Trophoblast cell (in vitro differentiated cells and primary cell): ENCODE results near the gene UNC93A.

Experiments used
- DNase-seq, 2 donors: peaks; one replicate each; pipeline ENCODE4 v3.0.0-alpha.2; 2016
- H2AFZ ChIP-seq: 2 replicates; pipeline ENCODE4 v1.6.1; 2013; ENCODE audit warnings: low read length, moderate library complexity, mild to moderate bottlenecking; ENCODE audit not compliant: insufficient read depth, poor library complexity
- H2AK5ac ChIP-seq: 2 replicates; pipeline ENCODE4 v1.6.1; 2013; ENCODE audit warnings: mild to moderate bottlenecking, low read length
- H2BK120ac ChIP-seq: 2 replicates; pipeline ENCODE4 v1.6.1; 2013; ENCODE audit warnings: low read length, mild to moderate bottlenecking, moderate library complexity; ENCODE audit not compliant: insufficient read depth, poor library complexity
- H2BK12ac ChIP-seq: 2 replicates; pipeline ENCODE4 v1.6.1; 2013; ENCODE audit warnings: mild to moderate bottlenecking, low read length, moderate library complexity
- H2BK5ac ChIP-seq: 2 replicates; pipeline ENCODE4 v1.6.1; 2013; ENCODE audit warnings: low read length, low read depth, moderate library complexity, mild to moderate bottlenecking; ENCODE audit not compliant: poor library complexity
- H3K14ac ChIP-seq: 2 replicates; pipeline ENCODE4 v1.6.1; 2013; ENCODE audit warnings: mild to moderate bottlenecking, low read length
- H3K18ac ChIP-seq: 2 replicates; pipeline ENCODE4 v1.6.1; 2013; ENCODE audit warnings: mild to moderate bottlenecking, low read length
- H3K23ac ChIP-seq: 2 replicates; pipeline ENCODE4 v1.6.1; 2013; ENCODE audit warnings: low read length
- H3K27ac ChIP-seq: 2 replicates; pipeline ENCODE4 v1.5.1; 2013; ENCODE audit warnings: low read depth, mild to moderate bottlenecking, inconsistent platforms, low read length, moderate library complexity
- H3K27me3 ChIP-seq: 2 replicates; pipeline ENCODE4 v1.6.1; 2013; ENCODE audit warnings: inconsistent platforms, mild to moderate bottlenecking, low read length, moderate library complexity; ENCODE audit not compliant: insufficient read depth
- H3K36me3 ChIP-seq, 2 experiments: 1 replicate in 1 of 2; 2 replicates in 1 of 2; pipeline ENCODE4 v1.6.1; 2013; ENCODE audit warnings: low read length in 2 of 2, mild to moderate bottlenecking in 2 of 2, moderate library complexity in 1 of 2; ENCODE audit not compliant: insufficient read depth in 2 of 2, control insufficient read depth in 1 of 2
- H3K4ac ChIP-seq: 2 replicates; pipeline ENCODE4 v1.6.1; 2013; ENCODE audit warnings: low read depth, mild to moderate bottlenecking, low read length, moderate library complexity
- H3K4me1 ChIP-seq, 2 experiments: 1 replicate in 1 of 2; 2 replicates in 1 of 2; pipeline ENCODE4 v1.6.1; 2013; ENCODE audit warnings: low read length in 2 of 2, mild to moderate bottlenecking in 2 of 2, moderate library complexity in 1 of 2; ENCODE audit not compliant: insufficient read depth in 2 of 2, control insufficient read depth in 1 of 2
- H3K4me2 ChIP-seq: 2 replicates; pipeline ENCODE4 v1.6.1; 2013; ENCODE audit warnings: inconsistent platforms, mild to moderate bottlenecking, low read length, moderate library complexity
- H3K4me3 ChIP-seq: 2 replicates; pipeline ENCODE4 v1.5.1; 2013; ENCODE audit warnings: mild to moderate bottlenecking, low read depth, low read length, inconsistent platforms
- H3K79me1 ChIP-seq: one replicate; pipeline ENCODE4 v1.6.1; 2013; ENCODE audit warnings: low read length
- H3K79me2 ChIP-seq: 2 replicates; pipeline ENCODE4 v1.6.1; 2013; ENCODE audit warnings: low read length, mild to moderate bottlenecking; ENCODE audit not compliant: control insufficient read depth, insufficient read depth, poor library complexity
- H3K9ac ChIP-seq: 2 replicates; pipeline ENCODE4 v1.6.1; 2013; ENCODE audit warnings: mild to moderate bottlenecking, low read length
- H3K9me3 ChIP-seq: 2 replicates; pipeline ENCODE4 v1.6.1; 2013; ENCODE audit warnings: low read depth, mild to moderate bottlenecking, control low read depth, inconsistent platforms, low read length; ENCODE audit not compliant: insufficient read depth
- H4K12ac ChIP-seq: 2 replicates; pipeline ENCODE4 v1.6.1; 2013; ENCODE audit warnings: low read depth, mild to moderate bottlenecking, low read length, moderate library complexity
- H4K8ac ChIP-seq: 2 replicates; pipeline ENCODE4 v1.6.1; 2013; ENCODE audit warnings: low read depth, mild to moderate bottlenecking, low read length, moderate library complexity
- H4K91ac ChIP-seq: one replicate; pipeline ENCODE4 v1.6.1; 2013; ENCODE audit warnings: low read depth, mild to moderate bottlenecking, low read length, moderate library complexity
- WGBS: extraction: QIAGEN DNeasy Blood & Tissue Kit; methylation state at CpG from one replicate; pipeline ENCODE4 v1.1.7; 2013; ENCODE audit warnings: missing lambda C conversion rate; ENCODE audit not compliant: insufficient read length, insufficient coverage; ENCODE audit errors: extremely low coverage; 5-methylcytosine and 5-hydroxymethylcytosine counted together

The UNC93A gene

DNA sequence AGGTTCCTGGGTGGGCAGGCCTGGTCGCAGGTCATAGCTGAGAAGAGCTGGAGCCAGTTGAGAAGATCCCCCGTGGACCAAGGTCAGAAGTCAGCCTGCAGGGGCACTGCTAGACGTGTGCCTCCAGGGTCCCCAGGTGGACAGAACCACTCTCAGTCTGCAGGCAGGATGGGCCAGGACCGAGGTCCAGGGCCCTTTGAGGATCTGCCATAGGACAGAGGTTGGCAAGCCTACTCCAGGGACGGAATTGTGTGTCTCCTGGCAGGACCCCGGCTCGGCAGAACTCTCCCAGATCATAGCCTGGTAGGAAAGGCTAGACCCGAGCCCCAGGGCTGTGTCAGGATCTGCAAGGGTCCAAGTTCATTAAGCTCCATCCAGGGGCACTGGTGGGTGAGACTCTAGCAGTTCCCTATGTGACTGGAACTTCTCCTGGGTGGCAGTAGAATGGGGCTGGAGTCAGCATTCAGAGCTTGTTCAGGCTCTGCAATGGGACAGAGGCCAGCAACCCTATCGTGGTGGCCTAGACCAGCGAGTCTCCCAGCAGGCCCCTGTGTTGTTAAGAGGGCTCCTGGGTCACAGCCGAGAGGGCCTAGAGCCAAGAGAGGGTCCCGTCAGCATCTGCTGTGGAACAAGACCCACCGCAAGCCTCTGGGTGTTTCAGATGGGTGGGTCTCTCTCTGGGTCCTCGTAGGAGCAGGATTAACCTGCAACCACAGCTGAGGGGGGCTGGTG, 51.9 kb downstream of the UNC93A start:
- H2BK5ac ChIP-seq, result no peak overlapping the region
- H4K12ac ChIP-seq, result no peak overlapping the region
- H3K18ac ChIP-seq, result no peak overlapping the region
- H2BK12ac ChIP-seq, result no peak overlapping the region
- no peaks in the 10 kb centered on the region for H3K79me2 ChIP-seq
- H2BK120ac ChIP-seq, result no peak overlapping the region
- H2AK5ac ChIP-seq, result no peak overlapping the region
- no peak overlapping the region for H2AFZ ChIP-seq
- H3K79me1 ChIP-seq, result no peaks in the 10 kb centered on the region
- DNase-seq, result no peak
- H4K91ac ChIP-seq, result no peak overlapping the region
- H3K36me3 ChIP-seq, result no peaks in the 10 kb centered on the region
- no peak overlapping the region for H3K14ac ChIP-seq
- no peaks in the 10 kb centered on the region for H3K4me1 ChIP-seq
- no peaks in the 10 kb centered on the region for H3K9me3 ChIP-seq
- no peak overlapping the region for H3K4ac ChIP-seq
- no peak overlapping the region for H3K9ac ChIP-seq
- no peak overlapping the region for H3K4me2 ChIP-seq
- no peak overlapping the region for H4K8ac ChIP-seq
- H3K23ac ChIP-seq, result no peak overlapping the region
- no peak overlapping the region for H3K4me3 ChIP-seq
- H3K27me3 ChIP-seq, result no peaks in the 10 kb centered on the region
- no CpG with 5 or more reads among the region's 14 CpGs for WGBS
- H3K27ac ChIP-seq, result no peak overlapping the region

DNA sequence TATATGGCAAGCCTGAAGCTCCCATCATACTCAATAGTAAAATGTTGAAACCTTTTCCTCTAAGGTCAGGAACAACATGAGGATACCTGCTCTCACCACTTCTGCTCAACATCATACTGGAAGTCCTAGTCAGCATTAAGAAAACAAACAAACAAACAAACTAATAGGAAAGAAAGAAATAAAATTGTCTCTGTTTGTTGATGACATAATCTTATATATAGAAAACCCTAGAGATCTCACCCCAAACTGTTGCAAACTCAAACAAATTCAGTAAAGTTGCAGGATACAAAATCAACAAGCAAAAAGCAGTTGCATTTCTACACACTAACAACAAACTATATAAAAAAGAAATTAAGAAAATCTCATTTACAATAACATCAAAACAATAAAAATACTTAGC, 54.2 kb downstream of the UNC93A start:
- no peak for DNase-seq
- Histone ChIP-seq H3K23ac (no peak overlapping the region), H2AK5ac (no peak overlapping the region), H3K36me3 (no peaks in the 10 kb centered on the region), H3K4me1 (peaks cover 0 to 1% of the 10 kb centered on the region in 2 experiments), H4K91ac (no peak overlapping the region), H3K79me1 (no peaks in the 10 kb centered on the region), H2BK120ac (no peak overlapping the region), H4K12ac (no peak overlapping the region), H2AFZ (no peak overlapping the region), H3K4ac (no peak overlapping the region), H3K4me2 (no peak overlapping the region), H3K9me3 (no peaks in the 10 kb centered on the region), H3K18ac (no peak overlapping the region), H2BK5ac (no peak overlapping the region), H3K79me2 (no peaks in the 10 kb centered on the region), H3K14ac (no peak overlapping the region), H3K27ac (no peak overlapping the region), H3K9ac (no peak overlapping the region), H4K8ac (no peak overlapping the region), H3K27me3 (no peaks in the 10 kb centered on the region), H3K4me3 (no peak overlapping the region), H2BK12ac (no peak overlapping the region)

DNA sequence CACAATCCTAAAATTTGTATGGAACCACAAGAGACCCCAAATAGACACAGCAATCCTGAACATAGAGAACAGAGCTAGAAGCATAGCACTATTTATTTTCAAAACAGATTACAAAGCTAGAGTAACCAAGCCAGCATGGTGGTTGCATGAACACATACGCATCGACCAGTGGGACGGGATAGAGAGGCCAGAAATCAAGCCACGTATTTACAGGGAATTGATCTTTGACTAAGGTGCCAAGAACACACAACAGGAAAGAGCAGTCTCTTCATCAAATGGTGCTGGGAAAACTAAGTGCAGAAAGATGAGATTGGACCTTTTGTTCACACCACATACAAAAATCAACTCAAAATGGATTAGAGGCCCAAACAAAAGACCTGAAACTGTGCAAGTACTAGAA, 54.8 kb downstream of the UNC93A start:
- Histone ChIP-seq H3K4ac (no peak overlapping the region), H2BK5ac (no peak overlapping the region), H3K79me2 (no peaks in the 10 kb centered on the region), H2BK120ac (no peak overlapping the region), H4K91ac (no peak overlapping the region), H3K9ac (no peak overlapping the region), H3K4me1 (peaks cover 2 to 5% of the 10 kb centered on the region in 2 experiments), H3K14ac (no peak overlapping the region), H3K36me3 (no peaks in the 10 kb centered on the region), H4K12ac (no peak overlapping the region), H2BK12ac (no peak overlapping the region), H3K4me3 (no peak overlapping the region), H2AK5ac (no peak overlapping the region), H3K27ac (no peak overlapping the region), H3K4me2 (no peak overlapping the region), H3K27me3 (no peaks in the 10 kb centered on the region), H2AFZ (no peak overlapping the region), H3K23ac (no peak overlapping the region), H3K9me3 (no peaks in the 10 kb centered on the region), H3K79me1 (no peaks in the 10 kb centered on the region), H3K18ac (no peak overlapping the region), H4K8ac (no peak overlapping the region)
- no peak for DNase-seq
- no CpG with 5 or more reads among the region's 4 CpGs for WGBS

DNA sequence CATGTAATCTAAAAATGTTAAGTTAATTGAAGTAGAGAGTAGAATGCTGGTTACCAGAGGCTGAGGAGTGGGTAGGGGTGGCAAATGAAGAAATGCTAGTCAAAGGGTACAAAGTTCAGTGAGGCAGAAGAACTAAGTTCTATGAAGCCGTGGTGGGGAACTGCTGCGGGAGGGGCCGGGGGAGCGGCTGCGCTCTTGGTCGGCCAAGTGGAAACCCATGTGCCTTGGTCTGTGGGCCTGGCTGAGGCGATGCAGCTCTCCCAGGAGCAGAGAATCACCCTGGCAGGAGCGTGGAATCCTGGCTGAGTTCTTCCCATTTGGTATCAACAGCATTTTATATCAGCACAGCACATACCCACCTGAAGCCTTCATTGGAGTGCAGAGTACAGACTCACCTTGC, 56.1 kb downstream of the UNC93A start:
- Histone ChIP-seq H3K4me1 (peaks cover 2 to 5% of the 10 kb centered on the region in 2 experiments), H3K79me1 (no peaks in the 10 kb centered on the region), H3K23ac (no peak overlapping the region), H3K18ac (no peak overlapping the region), H3K14ac (no peak overlapping the region), H2BK5ac (no peak overlapping the region), H2AK5ac (no peak overlapping the region), H3K9me3 (no peaks in the 10 kb centered on the region), H3K36me3 (no peaks in the 10 kb centered on the region), H3K79me2 (no peaks in the 10 kb centered on the region), H4K8ac (no peak overlapping the region), H2BK12ac (no peak overlapping the region), H2BK120ac (no peak overlapping the region), H3K4ac (no peak overlapping the region), H3K4me3 (no peak overlapping the region), H3K27ac (no peak overlapping the region), H4K91ac (no peak overlapping the region), H3K27me3 (no peaks in the 10 kb centered on the region), H3K4me2 (no peak overlapping the region), H3K9ac (no peak overlapping the region), H4K12ac (no peak overlapping the region), H2AFZ (no peak overlapping the region)
- no CpG with 5 or more reads among the region's 8 CpGs for WGBS
- no peak for DNase-seq
